ENCODE data around the gene RAB25.

Gene RAB25

DNA sequence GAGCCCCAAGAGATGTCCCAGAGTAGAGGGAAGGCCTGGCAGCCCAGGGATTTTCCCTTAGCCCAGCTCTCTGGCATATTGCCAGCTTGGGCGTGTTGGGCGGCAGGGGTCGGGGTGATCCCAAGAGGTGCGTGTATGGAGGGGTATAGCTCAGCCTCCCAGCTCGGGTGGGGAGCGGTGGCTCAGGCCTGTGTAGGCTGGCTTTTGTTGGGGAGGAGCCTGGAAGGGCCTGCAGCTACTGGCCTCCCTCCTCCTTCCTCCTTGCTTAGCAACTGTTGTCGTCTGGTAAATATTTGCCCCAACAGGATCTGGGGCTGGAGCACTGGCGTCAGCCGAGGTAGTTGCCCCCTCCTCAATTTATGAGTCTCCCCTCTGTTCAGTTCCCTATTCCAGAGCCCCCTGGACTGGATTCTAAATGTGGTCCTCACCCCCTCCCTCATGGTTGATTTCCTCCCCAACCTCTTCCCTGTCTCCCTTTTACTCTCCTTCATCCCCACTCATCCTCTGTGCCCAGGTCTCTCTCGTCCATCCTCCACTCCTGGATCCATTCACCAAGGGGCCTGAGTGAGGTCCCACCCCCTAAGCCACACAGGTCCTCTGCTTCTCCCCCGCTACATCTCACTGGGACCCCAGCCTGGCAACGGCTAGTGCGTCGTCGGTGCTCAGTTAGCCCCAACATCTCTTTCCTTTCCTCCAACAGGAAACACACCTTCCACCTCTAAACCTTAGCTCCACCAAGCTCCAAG lies 43.3 kb downstream of the RAB25 start:
- peak; percentile 91 for DNase-seq

DNA sequence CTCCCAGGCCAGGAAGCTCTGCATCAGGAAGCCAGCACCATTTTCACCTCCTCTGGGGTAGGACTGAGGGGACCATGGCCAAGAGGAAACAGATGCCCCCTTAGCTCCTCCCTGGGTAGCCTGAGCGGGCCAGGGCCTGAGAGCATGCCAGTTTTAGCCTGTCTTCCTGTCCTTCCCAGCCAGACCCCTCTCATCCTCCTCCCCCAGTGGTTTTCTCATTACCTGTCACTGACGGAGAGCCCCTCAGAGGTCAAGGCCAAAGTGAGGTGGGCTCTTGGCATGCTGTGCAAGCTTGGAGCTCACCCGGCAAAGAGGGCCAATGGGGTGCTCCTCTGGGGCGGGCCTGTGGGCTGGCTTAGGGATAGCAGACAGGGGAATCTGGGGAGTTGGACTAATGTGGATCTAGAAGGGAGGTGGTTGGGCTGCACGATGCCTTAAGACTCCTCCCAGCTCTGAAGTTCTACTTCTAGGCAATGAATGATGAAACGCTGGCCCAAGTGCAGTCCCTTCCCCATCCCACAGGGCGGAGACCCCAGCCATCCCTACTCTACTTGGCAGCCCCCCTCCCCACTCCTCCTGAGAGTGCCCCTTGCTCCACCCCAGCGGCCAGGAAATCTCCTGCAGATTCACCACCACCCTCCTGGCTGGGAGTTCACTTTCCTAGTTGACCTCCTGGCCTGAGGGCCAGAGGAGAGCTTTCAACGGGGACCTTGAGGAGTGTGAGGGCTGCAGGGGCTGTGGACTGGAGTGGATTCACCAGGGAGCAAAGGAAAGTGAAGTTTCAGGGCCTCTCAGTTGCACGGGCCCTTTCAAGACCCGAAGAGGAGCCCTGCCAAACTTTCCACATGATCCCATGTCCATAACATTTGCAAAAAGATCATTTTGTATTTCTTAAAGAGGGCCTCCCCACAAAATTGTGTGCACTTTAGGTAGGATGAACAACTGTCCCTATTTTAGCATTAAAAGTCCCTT lies 44.2 kb downstream of the RAB25 start:
- peak; percentile 23 for DNase-seq

DNA sequence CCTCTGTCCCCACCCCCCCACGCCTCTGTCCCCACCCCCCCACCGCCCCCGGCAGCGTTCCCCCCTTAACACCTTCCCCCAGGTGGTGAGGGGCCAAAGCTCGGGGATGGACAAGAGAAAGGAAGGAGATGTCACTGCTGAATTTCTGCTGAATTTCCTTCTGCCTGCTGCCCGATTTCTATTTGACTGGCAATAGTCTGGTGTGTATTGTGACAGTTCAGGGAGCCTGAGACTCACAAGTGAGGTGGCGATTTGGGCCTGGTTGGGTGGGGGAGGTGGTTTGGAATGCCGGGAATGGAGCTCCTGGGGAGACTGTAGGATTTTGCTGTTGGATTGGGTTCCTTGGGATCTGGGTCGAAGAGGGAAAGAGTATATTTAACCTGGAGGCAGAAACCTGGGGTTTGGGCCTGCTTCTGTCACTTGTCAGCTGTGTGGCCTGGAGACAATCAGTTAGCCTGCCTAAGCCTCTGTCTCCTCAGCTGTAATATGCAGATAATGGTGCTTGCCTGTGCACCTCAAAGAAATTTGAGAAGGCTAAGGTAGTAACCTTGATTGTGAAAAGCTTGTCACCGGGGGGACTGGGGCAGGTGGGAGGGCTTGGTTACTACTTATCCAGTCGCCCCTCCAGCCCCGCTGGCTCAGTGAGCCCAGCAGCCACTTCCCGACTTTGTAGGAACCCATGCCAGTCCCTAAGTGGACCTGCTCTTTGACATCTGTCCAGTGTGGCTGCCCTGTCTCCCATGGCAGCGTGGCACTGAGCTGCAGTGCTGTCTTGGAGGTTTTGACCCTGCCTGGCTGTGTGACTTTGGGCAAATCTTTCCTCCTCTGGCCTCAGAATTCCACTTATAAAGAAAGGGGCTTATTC lies 45.9 kb downstream of the RAB25 start:
- DNase-seq = no peak

DNA sequence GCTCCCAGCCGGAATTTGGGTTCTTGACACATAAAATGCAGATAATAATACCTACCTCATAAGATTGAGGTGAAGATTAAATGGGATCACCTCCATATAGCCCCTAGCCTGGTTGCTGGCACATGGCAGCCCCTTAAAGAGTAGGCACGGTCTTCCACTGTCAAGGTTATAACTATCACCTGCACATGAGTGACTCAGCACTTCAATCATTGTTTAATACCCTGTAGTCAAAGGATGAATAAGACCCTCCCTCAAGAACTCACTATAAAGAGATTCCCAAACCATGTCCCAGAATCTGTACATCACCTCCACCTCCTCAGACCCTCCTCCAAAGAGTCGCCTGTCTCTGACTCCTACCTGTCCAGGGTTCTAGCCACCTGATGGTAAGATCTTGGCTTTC lies 47.1 kb downstream of the RAB25 start:
- DNase-seq = no peak

DNA sequence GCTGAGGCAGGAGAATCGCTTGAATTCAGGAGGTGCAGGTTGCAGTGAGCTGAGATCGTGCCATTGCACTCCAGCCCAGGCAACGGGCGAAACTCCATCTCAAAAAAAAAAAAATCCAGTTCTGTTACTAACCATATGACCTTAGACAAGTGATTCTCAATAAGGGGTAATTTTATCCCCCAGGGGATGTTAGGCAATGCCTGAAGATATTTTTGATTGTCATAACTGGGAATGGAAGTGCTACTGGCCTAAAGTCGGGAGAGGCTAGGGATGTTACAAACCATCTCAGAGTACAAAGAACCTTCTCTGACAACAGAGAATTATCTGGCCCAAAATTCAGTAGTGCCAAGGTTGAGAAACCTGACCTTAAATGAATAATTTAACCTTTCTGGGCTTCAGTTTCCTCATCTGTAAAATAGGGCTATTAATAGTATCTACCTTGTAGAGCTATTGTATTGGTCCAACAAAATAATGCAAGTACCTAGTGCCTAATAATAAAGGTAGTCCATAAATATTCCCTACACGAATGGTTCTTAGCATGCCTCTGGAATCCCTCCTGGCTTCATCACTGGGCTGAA lies 47.8 kb downstream of the RAB25 start:
- no peak for DNase-seq

DNA sequence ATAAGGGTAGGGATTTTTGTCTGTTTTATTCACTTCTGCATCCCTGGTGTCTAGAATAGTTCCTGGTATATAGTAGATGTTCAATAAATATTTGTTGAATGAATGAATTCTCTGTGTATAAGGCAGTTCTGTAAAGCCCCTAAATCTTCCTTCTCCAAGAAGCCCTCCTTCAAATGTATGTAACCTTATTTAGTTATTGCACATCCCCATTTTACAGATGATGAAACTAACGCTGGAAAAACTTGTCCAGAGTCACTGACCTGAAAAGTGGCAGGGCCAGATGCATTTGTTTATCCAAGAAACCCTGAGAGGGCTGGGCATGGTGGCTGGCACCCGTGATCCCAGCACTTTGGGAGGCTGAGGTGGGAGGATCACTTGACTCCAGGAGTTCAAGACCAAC lies 49.3 kb downstream of the RAB25 start:
- no peak for DNase-seq

DNA sequence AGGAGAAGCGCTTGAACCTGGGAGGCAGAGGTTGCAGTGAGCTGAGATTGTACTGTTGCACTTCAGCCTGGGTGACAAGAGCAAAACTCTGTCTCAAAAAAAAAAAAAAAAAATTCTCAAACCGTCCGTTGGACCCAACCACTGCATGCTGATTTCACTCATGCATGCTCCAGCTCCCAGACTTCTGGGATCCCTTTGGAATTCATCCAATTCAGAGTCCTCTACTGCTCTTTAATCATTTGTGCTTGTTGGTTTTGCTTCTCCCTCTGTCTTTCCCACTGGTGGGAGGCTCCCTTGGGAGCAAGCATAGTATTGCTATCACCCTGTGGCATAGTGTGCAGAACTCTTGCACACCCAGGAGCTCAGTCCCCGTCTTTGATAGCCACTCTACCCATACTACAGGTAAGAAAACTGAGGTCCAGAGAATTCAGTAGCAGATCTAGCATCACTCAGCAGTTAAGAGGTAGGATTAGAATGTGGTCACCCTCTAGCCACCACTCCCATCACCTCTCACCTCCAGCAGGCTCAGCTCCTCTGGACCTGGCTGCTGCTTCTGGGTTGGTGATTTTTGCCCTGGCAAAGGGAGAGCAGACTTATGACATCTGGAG lies 50.5 kb downstream of the RAB25 start:
- DNase-seq = no peak

DNA sequence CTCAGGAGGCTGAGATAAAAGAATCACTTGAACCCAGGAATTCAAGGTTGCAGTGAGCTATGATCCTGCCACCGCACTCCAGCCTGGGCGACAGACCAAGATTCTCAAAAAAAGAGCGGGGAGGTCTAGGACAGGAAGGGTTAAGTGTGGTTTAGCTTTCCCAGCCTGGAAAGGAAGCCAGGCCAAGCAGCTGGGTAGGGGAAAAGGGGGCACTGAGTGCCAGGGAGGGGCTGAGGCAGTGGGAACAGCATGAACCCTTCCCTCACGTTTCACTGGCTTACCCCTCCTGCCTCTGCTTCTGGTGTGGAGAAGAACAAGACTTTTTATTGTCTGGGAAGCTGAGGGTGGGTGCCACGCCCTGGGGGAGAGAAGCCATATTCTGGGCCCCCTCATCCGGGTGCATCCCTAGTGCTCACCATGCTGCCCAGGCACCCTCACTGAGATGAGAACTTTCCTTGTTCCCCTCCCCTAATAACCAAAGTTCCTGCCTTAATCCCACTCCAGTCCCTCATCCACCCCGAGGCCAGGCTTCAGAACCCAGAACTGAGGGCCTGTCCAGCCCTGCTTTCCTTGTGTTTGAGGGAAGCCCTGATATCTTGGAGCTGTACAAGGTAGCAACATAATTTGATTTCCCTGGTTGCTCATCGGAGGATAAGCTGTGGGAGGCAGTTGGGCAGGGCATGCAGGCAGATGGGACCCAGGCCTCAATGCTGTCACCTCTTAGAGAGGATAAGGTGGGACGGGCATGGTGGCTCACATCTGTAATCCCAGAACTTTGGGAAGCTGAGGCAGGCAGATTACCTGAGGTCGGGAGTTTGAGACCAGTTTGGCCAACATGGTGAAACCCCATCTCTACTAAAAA lies 51.5 kb downstream of the RAB25 start:
- no peak for DNase-seq

DNA sequence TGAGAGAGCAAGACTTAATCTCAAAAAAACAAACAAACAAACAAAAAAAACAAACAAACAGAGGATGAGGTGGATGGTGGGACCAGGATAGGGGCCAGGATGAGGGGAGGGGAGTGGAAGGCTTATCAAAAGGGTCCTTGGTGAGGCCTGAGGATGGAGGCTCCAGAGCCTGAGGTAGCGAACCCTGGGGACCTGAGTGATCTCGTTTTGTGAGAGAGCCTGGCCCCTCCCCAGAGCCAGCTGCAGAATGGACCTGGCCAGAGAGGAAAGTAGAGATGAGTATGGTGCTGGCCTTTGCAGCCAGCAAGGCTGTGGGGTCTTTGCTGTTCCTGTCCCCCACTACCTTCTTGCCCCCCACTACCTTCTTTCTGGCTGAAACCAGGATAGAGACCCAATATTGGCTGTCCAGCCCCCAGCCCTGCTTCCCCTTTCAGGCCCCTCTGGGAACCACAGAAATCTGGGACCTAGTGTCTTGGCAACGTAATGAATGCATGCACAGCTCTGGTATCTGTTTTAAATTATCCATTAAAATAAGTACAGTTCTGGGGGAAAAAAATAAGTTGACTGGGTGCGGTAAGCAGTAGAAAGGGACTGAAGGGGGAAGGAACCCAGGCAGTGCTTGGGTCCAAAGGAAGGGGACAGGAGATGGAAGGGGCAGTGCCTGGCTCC lies 52.5 kb downstream of the RAB25 start:
- no peak for DNase-seq

DNA sequence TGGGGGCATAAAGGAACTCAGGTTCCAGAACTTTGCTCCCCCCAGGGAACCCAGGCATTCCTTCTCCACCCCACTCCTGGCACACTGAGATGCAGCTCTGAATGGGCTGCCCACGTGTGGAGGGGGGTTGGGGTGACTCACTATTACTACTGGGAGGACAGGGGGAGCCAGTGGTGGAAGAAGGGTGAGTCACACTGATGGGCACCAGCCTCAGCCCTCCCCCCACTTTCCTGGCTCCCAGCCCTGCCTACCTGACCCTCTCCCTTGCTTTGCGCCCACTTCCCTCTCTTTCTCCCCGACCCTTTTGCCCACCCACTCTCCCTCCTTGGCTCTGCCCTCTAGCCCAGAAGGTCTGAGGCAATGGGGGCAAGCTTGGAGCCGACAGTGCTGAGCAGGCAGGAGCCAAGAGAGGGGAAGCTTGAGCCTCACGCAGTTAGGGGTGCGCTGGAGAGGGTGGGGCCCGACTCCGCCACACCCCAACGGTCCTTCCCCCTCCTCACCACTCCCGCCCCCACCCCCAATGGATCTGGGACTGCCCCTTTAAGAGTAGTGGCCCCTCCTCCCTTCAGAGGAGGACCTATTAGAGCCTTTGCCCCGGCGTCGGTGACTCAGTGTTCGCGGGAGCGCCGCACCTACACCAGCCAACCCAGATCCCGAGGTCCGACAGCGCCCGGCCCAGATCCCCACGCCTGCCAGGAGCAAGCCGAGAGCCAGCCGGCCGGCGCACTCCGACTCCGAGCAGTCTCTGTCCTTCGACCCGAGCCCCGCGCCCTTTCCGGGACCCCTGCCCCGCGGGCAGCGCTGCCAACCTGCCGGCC lies 53.4 kb downstream of the RAB25 start, which contains the start of gene LMNA:
Gene LMNA, plus strand, starts transcription at position 611 of the 818 bp plus-strand sequence. CDS start 208 bp downstream, outside the sequence.
- peak; percentile 90 for DNase-seq

DNA sequence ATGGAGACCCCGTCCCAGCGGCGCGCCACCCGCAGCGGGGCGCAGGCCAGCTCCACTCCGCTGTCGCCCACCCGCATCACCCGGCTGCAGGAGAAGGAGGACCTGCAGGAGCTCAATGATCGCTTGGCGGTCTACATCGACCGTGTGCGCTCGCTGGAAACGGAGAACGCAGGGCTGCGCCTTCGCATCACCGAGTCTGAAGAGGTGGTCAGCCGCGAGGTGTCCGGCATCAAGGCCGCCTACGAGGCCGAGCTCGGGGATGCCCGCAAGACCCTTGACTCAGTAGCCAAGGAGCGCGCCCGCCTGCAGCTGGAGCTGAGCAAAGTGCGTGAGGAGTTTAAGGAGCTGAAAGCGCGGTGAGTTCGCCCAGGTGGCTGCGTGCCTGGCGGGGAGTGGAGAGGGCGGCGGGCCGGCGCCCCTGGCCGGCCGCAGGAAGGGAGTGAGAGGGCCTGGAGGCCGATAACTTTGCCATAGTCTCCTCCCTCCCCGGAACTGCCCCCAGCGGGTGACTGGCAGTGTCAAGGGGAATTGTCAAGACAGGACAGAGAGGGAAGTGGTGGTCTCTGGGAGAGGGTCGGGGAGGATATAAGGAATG lies 54.1 kb downstream of the RAB25 start:
- peak; percentile 35 for DNase-seq

DNA sequence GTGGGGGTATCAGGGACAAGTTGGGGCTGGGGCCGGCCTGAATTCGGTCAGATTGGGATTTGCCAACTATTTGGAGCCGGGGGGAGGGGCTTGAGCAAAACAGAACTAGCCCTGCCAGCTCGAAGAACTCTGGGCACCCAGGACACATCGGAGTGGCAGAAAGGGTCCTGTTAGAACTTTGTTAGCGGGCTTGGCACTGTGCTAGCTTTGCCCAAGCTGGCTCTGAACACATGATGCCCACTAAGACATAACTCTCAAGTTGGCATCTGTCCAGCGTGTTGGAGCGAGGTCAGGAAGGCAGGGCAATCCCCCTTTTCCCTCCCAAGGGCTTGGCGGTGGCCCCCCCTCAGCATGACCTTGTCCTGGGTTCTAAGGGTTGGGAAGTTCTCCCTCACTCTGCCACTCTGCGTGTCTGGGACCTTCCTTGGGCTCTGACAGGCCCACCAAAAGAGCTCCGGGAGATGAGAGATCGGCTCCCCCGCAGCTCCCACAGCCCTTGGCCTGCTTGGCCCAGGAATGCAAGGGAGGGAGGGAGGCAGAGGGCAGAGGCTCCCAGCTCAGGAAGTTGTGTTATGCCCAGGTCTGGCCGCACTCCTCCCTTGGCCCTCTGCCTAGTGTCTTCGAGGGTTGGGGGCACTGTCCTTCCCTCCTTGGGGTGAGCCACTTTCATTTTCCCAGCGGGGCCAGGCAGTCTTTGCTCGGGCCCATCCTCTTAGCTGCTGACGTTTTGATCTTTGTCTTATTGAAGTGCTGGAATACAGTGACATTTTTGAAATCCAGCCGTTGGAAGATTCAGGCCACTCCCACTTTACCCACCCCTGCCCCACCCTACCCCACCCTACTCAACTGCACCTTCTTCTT lies 54.8 kb downstream of the RAB25 start:
- DNase-seq = peak; percentile 47

DNA sequence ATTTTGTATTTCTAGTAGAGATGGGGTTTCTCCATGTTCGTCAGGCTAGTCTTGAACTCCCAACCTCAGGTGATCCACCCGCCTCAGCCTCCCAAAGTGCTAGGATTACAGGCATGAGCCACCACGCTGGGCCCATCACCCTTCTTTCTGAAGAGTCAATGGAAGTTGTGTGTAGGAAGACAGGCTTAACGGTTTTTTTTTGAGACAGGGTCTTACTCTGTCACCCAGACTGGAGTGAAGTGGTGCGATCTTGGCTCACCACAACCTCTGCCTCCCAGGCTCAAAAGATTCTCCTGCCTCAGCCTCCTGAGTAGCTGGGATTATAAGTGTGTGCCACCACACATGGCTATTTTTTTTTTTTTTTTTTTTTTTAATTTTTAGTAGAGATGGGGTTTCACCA lies 55.8 kb downstream of the RAB25 start:
- DNase-seq = peak; percentile 36

DNA sequence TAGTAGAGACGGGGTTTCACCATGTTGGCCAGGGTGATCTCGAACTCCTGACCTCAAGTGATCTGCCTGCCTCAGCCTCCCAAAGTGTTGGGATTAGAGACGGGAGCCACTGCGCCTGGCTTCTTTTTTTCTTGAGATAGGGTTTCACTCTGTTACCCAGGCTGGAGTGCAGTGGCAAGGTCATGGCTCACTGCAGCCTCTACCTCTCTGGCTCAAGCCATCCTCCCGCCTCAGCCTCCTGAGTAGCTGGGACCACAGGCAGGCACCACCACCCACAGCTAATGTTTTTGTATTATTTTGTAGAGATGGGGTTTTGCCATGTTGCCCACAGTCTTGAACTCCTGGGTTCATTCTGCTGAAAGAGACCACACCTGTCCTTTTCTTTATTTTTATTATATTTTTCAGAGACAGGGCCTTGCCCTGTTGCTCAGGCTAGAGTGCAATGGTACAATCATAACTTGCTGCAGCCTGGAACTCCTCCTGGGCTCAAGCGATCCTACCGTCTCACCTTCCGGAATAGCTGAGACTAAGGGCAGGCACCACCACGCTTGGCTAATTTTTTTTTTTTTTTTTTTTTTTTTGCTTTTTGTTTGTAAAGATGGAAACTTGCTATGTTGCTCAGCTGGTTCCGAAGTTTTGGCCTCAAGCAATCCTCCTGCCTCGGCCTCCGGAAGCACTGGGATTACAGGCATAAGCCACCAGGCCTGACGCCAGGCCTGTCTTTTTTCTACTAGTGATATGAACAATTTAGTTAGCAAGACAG lies 56.6 kb downstream of the RAB25 start:
- DNase-seq = peak; percentile 40

DNA sequence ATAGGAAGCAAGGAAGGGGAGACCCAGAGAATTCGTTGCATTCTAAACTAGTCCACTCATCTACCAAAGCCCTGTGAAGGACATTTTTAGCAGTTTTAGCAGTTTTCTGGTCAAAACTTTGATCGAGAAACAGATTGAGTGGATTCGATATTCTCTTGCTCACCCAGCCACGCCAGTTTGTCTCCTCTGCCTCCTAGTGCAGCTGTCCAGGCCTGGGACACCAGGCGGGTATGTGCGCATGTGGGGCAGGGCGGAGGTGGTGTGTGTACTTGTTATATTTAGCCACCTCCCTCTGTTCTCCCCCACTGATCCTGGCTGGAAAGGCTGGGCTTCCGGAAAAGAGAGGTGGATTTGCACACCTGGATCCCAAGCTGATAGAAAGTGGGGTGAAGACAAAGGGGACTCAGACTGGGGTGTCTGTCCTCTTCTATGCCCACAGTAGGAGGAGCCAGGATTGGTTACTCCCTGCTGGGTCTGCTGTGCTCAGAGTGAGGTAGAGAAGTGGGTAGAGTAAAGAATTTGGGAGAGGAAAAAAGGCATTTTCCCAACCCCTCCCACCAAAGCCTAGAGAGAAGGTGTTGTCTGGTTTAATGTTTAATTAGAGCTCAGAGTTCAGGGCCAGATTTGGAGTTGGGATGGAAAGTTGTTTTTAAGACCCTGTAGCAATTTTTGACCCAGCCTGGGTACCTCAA lies 57.4 kb downstream of the RAB25 start:
- DNase-seq = peak; percentile 46

DNA sequence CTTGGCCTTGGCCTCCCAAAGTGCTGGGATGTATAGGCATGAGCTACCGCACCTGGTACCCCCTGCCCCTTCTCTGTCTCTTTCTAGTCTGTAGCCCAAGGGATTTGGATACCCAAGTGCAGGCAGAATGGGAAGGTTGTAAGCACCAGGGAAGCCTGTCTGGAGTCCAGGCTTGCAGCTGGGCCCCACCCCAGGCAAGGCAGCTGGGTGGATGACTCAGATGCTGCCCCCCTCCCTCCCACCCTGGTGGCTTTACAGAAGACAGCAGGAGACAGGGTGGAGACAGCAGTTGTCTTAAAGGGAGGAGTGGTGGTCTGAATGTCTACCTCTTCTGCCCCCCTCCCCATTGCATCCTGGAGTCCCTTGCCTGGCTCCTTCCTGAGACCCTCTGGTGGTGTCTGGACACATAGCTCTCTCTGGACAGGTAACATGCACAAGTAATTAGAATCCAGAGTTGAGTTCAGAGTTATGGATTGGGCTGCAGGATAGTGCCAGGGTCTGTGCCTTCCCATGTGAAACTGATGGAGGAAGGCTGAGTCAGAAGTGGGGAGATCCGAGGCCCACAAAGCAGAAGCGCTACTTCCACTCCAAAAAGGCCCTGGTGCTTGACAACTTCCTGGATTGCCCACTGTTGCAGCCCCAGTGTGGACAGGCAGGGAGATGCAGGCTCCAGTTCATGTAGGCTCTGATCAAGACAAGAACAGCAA lies 58.7 kb downstream of the RAB25 start:
- DNase-seq = peak; percentile 52

Measured in CD4-positive, alpha-beta T cell treated with Interleukin-17A for 1 hour (primary cell).